OCI-LY3 (cell line): ENCODE measurements around the gene EDNRB.

ENCODE experiments used
- H2AFZ ChIP-seq: fragments of 200-600, 300-600 bp; shearing (Covaris generic); 2 replicates; pipeline ENCODE4 v1.6.0; 2014; ENCODE audit warnings: antibody characterized with exemption, low read depth, low read length
- H3K27ac ChIP-seq: fragments of 200-600, 300-600 bp; sonication (generic); 2 replicates; pipeline ENCODE4 v1.5.1; 2014; ENCODE audit warnings: mild to moderate bottlenecking, low read length, moderate library complexity, mixed read lengths
- H3K27me3 ChIP-seq: fragments of 200-600, 300-600 bp; sonication (generic); 2 replicates; pipeline ENCODE4 v1.6.1; 2014; ENCODE audit warnings: low read depth, low read length, mixed read lengths
- H3K36me3 ChIP-seq: fragments of 200-600, 300-600 bp; sonication (generic); replicated peaks from 2 replicates; pipeline ENCODE3; 2014; ENCODE audit warnings: low read depth, low read length, mixed read lengths
- H3K4me1 ChIP-seq: fragments of 300-600, 200-600 bp; sonication (generic); 2 replicates; pipeline ENCODE4 v1.6.1; 2014; ENCODE audit warnings: low read length, mixed read lengths
- H3K4me2 ChIP-seq: fragments of 200-600, 300-600 bp; sonication (generic); 2 replicates; pipeline ENCODE4 v1.6.1; 2014; ENCODE audit warnings: low read length, mixed read lengths
- H3K4me3 ChIP-seq: fragments of 300-600, 200-600 bp; sonication (generic); 2 replicates; pipeline ENCODE4 v1.5.1; 2014; ENCODE audit warnings: antibody characterized with exemption, mild to moderate bottlenecking, low read length, moderate library complexity
- H3K79me2 ChIP-seq: fragments of 300-600, 200-600 bp; shearing (Covaris generic); 2 replicates; pipeline ENCODE4 v1.6.1; 2014; ENCODE audit warnings: mild to moderate bottlenecking, low read length, mixed read lengths
- H3K9ac ChIP-seq: fragments of 300-600, 200-600 bp; shearing (Covaris generic); 2 replicates; pipeline ENCODE4 v1.6.0; 2014; ENCODE audit warnings: mild to moderate bottlenecking, low read length, moderate library complexity
- H3K9me3 ChIP-seq: fragments of 200-600, 300-600 bp; shearing (Covaris generic); 2 replicates; pipeline ENCODE4 v1.6.1; 2014; ENCODE audit warnings: low read length, mixed read lengths; ENCODE audit not compliant: insufficient read depth
- H4K20me1 ChIP-seq: fragments of 200-600, 300-600 bp; sonication (generic); 2 replicates; pipeline ENCODE4 v1.6.1; 2016; ENCODE audit warnings: low read length, mixed read lengths; ENCODE audit not compliant: insufficient read depth
- CTCF ChIP-seq: fragments of 200-600, 300-600 bp; sonication (generic); IDR thresholded peaks from 2 replicates; pipeline ENCODE4 v1.5.1; 2014; ENCODE audit warnings: antibody characterized with exemption, low read length, low read depth
- EZH2phosphoT487 ChIP-seq: fragments of 200-600 bp; shearing (Covaris generic); IDR thresholded peaks from 2 replicates; pipeline ENCODE4 v1.6.1; 2018; ENCODE audit warnings: antibody characterized with exemption, mixed run types, low read depth

EDNRB gene

GRCh38 chr13:77865622-77866021 is 53.0 kb downstream of the EDNRB start:
- H3K9ac ChIP-seq: no peak overlapping the region
- H3K27ac ChIP-seq: no peak overlapping the region
- TF ChIP-seq CTCF (no peak), EZH2phosphoT487 (no peak)
- no peaks in the 10 kb centered on the region for H4K20me1 ChIP-seq
- H3K36me3 ChIP-seq: no peaks in the 10 kb centered on the region
- H3K27me3 ChIP-seq: no peaks in the 10 kb centered on the region
- no peak overlapping the region for H2AFZ ChIP-seq
- no peak overlapping the region for H3K4me3 ChIP-seq
- H3K4me1 ChIP-seq: peaks cover 6% of the 10 kb centered on the region; the same call in 1 of the 2 replicates
- peaks cover 5% of the 10 kb centered on the region; the same call in 1 of the 2 replicates for H3K9me3 ChIP-seq
- H3K4me2 ChIP-seq: no peak overlapping the region
- no peaks in the 10 kb centered on the region for H3K79me2 ChIP-seq

GRCh38 chr13:77863144-77863543 is 55.5 kb downstream of the EDNRB start:
- no peak for TF ChIP-seq CTCF
- TF ChIP-seq EZH2phosphoT487: no peak
- H3K4me2 ChIP-seq: no peak overlapping the region
- no peaks in the 10 kb centered on the region for H3K27me3 ChIP-seq
- H3K27ac ChIP-seq: no peak overlapping the region
- H2AFZ ChIP-seq: no peak overlapping the region
- H3K9me3 ChIP-seq: peaks cover 3% of the 10 kb centered on the region; the same call in 1 of the 2 replicates
- no peaks in the 10 kb centered on the region for H3K36me3 ChIP-seq
- H4K20me1 ChIP-seq: no peaks in the 10 kb centered on the region
- H3K79me2 ChIP-seq: no peaks in the 10 kb centered on the region
- H3K4me1 ChIP-seq: peaks cover 11% of the 10 kb centered on the region
- no peak overlapping the region for H3K4me3 ChIP-seq
- no peak overlapping the region for H3K9ac ChIP-seq

- Histone ChIP-seq H3K27me3 (no peaks in the 10 kb centered on the region), H3K36me3 (no peaks in the 10 kb centered on the region), H3K4me3 (no peak overlapping the region), H3K9me3 (no peaks in the 10 kb centered on the region), H3K4me1 (peaks cover 11% of the 10 kb centered on the region), H3K79me2 (no peaks in the 10 kb centered on the region), H3K4me2 (no peak overlapping the region), H4K20me1 (no peaks in the 10 kb centered on the region), H3K27ac (no peak overlapping the region), H2AFZ (no peak overlapping the region), H3K9ac (no peak overlapping the region)
- TF ChIP-seq EZH2phosphoT487 (no peak), CTCF (no peak)
Measured at GRCh38 chr13:77861741-77862140, 56.9 kb downstream of the EDNRB start.

DNA sequence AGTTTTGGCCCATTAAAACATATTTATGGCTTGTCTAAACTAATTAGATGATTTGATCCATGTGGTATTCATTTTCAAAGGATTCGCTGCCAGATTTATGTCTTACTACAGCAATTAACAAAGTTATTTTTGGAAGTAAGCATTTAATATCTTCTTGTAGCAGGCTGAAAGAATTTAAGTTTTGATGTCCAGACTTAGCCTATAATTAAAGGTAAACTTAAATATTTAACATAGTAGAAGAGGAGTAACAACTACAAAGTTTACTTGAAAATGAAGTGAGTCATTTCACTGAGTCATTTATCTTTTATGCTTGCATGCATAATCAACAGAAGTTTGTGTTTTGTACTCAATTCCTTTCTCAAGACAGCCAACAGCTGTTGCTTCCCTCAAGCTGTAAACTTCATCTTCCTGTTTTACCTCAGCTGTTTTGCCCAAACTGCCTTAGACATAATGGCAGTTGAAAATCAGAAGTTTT is 58.1 kb downstream of the EDNRB start:
- peaks cover 11% of the 10 kb centered on the region for H3K4me1 ChIP-seq
- no peaks in the 10 kb centered on the region for H3K79me2 ChIP-seq
- H4K20me1 ChIP-seq: no peaks in the 10 kb centered on the region
- H3K27me3 ChIP-seq: no peaks in the 10 kb centered on the region
- TF ChIP-seq CTCF (no peak), EZH2phosphoT487 (no peak)
- H3K9ac ChIP-seq: no peak overlapping the region
- H3K27ac ChIP-seq: no peak overlapping the region
- H3K9me3 ChIP-seq: no peaks in the 10 kb centered on the region
- H3K36me3 ChIP-seq: no peaks in the 10 kb centered on the region
- H3K4me2 ChIP-seq: no peak overlapping the region
- H2AFZ ChIP-seq: no peak overlapping the region
- H3K4me3 ChIP-seq: no peak overlapping the region
